ENCODE measurements around the gene UQCC2.

Gene UQCC2

DNA sequence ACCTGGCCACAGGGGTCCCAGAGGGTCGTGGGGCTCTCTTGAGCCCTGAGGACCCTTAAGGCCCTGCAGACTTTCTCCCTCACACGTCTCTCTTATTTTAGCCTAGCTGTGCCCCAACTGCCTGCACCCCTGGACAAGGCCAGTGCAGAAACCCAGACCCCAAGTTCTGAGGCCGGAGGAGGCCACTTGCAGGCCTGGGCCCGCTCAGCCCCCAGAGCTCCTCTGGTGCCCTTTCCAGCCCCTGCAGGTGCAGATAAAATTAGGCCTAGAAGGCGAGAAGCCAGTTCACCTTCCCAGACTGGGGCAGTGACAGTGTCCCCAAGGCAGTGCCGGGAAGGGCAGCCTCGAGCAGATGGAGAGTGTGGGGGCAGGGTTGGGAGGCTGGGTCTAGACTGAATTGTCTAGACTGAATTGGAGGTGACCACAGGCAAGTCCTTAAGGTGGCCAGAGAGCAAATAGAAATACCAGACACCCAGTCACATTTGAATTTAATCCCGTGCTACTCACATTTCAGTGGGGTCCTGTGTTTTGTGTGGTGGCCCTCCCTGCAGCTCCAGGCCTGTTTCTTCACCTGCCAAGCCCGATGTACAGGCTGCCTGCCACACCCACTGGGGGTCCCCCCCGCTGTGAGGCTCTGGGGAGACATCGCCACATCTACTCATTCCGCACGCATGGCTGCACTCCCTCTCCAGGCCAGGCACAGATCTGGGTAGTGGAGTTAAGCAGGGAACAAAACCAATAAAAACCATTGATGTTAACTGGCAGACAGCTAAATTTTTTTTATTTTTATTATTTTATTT lies 43.8 kb upstream of the UQCC2 start:
- TF ChIP-seq, protein P1, sequence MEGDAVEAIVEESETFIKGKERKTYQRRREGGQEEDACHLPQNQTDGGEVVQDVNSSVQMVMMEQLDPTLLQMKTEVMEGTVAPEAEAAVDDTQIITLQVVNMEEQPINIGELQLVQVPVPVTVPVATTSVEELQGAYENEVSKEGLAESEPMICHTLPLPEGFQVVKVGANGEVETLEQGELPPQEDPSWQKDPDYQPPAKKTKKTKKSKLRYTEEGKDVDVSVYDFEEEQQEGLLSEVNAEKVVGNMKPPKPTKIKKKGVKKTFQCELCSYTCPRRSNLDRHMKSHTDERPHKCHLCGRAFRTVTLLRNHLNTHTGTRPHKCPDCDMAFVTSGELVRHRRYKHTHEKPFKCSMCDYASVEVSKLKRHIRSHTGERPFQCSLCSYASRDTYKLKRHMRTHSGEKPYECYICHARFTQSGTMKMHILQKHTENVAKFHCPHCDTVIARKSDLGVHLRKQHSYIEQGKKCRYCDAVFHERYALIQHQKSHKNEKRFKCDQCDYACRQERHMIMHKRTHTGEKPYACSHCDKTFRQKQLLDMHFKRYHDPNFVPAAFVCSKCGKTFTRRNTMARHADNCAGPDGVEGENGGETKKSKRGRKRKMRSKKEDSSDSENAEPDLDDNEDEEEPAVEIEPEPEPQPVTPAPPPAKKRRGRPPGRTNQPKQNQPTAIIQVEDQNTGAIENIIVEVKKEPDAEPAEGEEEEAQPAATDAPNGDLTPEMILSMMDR (IDR thresholded peaks at IDR 0.05; ENCODE audit: extremely low read depth, missing control alignments), result no peak
- no peak for DNase-seq (ENCODE audit: low spot score)

DNA sequence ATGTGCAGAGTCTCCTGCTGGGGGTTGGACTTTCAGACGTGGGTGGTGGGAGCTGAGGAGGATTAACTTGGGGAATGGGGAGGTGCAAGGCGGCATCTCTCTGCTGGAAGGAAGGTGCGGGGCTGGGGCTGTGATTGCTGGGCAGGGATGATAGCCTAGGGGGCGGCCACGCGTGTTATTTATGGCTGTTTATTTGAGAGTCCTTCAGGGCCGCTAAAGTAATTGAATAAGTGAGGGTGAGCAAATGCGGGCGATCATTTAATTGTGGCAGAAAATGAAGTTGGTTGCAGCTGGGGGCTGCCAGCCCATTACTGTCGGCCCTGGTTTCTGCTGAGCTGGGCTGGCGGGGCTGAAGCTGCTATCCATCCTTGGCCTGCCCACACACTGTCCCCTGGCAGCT lies 42.7 kb upstream of the UQCC2 start:
- TF ChIP-seq, protein P1 (IDR thresholded peaks at IDR 0.05; ENCODE audit: extremely low read depth, missing control alignments), result no peak
- no peak for DNase-seq (ENCODE audit: low spot score)

DNA sequence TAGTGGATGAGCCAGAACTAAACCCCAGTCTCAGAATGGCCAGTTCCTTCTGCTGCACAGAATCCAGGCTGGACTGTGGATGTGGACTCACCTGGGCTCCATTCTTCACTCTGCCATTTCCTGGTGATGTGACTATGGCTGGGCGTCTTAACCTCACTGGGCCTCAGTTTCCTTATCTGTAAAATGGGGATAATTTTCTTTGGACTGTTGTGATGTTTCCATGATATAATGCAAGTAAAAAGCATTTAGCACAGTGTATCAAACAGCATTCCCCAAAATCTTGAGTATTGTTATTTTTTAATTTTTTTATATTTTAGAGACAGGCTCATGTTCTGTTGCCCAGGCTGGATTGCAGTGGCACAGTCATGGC lies 41.1 kb upstream of the UQCC2 start:
- TF ChIP-seq, protein P1 (IDR thresholded peaks at IDR 0.05; ENCODE audit: extremely low read depth, missing control alignments), result no peak

DNA sequence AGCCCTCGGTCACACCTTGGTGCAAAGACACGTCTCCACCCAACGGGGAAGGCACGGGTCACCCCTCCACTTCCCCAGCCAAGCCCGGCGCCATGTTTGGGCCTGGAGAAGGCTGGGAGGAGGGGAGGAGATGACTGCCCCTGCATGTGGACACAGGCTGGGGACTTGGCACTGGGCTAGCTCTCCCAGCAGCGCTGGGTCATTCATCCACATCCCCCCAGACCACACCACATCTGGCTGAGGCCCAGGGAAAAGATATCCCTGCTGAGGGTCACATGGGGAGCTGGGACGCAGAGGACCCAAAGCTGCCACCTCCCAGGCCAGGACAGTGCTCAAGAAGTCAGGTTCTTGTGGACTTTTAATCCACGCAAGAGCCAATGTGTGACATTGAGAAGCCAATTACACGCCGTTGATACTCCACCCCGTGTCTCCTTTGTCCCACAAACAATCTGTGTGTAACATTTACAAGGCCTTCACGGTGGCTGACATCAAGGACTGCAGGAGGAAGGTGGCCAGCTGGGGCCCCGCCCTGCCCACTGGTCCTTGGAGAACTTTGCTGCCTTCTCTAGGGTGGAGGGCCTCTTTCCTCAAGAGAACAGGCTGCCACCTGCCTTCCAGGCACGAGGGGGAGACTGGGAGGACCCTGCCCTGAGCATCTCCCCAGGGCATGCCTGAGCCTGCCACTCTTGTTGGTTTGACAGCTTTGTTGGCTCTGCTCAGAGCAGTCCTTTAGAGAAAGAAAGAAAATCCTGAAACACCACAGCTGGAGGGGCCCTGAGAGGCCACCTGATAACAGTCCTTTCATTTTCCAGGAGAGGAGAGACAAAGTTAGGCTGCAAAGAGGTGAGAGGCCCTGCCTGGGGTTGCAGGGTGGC lies 40.5 kb upstream of the UQCC2 start:
- DNase-seq (ENCODE audit: low spot score), result no peak
- TF ChIP-seq, protein P1 (IDR thresholded peaks at IDR 0.05; ENCODE audit: extremely low read depth, missing control alignments), result no peak

More for the DNA sequence above, 41.1 kb upstream of the UQCC2 start:
- DNase-seq (ENCODE audit: low spot score), result no peak

DNA sequence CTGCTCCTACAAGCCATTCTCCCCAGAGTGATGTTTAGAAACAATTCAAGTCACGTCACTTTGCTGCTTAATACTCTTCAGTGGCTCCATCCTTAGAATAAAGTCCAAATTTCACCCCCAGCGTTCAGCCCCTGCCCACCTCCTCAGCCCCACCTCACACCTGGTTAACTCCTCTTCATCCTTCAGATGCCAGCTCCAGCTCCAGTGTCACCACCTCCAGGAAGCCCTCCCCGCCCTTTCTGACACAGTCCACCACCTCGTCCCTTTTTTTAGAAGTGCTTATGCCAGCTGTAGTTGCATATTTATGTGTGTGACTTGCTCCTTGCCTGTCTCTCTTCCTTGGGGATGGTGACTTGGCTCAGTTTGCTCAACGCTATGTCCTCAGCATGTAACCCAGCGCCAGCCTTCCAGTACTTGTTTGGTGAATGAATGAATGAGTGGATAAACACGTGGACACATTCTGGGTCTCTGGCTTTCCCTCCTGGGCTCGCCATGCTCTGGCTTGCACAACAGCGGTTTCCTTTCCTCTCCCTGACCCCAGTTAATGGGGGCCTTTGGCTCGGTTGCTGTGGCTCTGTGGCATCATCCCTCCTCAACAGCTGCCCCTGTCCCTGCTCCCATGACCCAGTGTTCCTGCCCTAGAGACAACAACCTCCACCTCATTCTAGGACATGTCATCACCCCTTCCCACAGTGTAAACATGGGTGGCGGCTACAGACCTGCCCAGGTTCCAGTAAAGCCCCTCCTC lies 38.9 kb upstream of the UQCC2 start:
- no peak for DNase-seq (ENCODE audit: low spot score)
- TF ChIP-seq, protein P1 (IDR thresholded peaks at IDR 0.05; ENCODE audit: extremely low read depth, missing control alignments), result no peak

DNA sequence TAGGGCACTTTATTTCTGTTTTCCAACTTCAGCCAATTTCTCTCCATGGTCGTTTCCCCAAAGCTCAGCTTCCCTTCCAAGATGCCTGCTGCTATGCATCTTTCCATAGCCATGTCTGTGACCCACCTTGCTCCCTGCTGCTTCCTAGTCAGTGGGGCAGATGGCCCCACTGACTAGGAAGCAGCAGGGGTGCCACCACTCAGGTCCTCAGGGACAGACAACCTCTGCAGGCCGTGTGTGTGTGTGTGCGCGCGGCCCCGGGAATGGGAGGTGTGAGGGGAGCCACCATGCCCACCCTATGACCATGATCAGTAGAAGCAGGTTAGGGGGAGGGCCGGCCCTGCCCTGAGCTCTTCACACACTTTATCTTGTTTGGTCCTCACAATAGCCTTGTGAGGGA lies 37.9 kb upstream of the UQCC2 start:
- no peak for DNase-seq (ENCODE audit: low spot score)
- TF ChIP-seq, protein P1 (IDR thresholded peaks at IDR 0.05; ENCODE audit: extremely low read depth, missing control alignments), result no peak
